H1 (cell line): ENCODE measurements around the gene ZDHHC22. TPM values are rescaled to one million over a fixed set of nuclear protein-coding genes. Genes with fewer than 3 reads are reported as not detected.

ENCODE experiments used
- polyA plus RNA-seq, 7 experiments: library from polyadenylated mRNA; depleted of rRNA in 3 of 7; stranded (reverse) in 5 of 7; unstranded in 2 of 7; fragments of >200 nt in 5 of 7; fragments of 200-250 nt in 2 of 7; gene quantifications; 1 replicate in 5 of 7; 2 replicates in 1 of 7; 4 replicates in 1 of 7; pipeline versions ENCODE4 v1.2.1 to v1.2.3, GENCODE V29; 2011 to 2013; ENCODE audit warnings: missing spikeins in 2 of 7, mixed read lengths in 2 of 7
- total RNA-seq: library from RNA; stranded (reverse); fragmentation: NEBNext Ultra II Directional; extraction: Animal tissue kit (Norgen Biotek cat#: 25700); gene quantifications from 2 replicates; pipeline ENCODE4 v1.2.1, GENCODE V29; 2021
- TF ChIP-seq, protein P1 (sequence below): IDR thresholded peaks from 2 replicates; pipeline ENCODE4 v1.6.1; 2012; ENCODE audit warnings: low read length, inconsistent platforms

ZDHHC22 gene
- total and polyA plus RNA-seq, 2 of the 8 experiments (the other 6 are each of a cell fraction or from before 2014, with no cell fraction given): 23.8 to 55.2 TPM

DNA sequence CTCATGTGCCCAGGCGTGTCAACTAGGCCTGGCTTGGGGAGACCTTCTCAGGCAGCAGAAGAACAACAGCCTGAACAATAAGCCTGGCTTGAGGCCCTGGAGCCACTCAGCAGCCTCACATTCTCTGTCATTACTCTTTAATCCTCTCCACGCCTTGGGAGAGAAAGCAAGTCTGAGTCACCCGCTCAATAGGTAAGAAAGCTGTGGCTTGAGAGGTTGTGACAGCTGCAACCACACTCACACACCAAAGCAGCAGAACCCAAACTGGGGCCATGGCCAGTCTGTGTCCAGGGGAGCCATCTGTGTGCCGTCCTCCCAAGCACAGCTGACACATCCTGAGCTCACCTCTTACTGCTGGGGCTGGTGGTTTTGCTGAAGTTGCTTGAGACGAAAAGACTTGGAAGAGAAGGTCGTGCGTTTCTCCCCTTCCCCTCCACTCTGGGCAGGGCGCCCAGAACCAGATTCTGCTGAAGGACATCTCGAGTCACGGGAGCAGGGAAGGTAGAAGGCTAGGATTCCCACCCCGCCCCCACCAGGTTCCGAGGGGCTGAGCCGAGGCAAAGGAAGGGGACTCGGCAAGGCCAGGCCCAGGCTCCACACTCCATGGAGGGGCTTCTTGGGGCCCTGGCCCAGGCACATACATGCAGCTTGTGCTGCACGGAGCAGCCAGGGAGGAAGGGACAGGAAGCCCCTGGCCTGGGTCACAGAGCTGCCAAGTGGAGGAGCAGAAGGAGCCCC lies 45.5 kb upstream of the ZDHHC22 start (continued):
- TF ChIP-seq, protein P1, sequence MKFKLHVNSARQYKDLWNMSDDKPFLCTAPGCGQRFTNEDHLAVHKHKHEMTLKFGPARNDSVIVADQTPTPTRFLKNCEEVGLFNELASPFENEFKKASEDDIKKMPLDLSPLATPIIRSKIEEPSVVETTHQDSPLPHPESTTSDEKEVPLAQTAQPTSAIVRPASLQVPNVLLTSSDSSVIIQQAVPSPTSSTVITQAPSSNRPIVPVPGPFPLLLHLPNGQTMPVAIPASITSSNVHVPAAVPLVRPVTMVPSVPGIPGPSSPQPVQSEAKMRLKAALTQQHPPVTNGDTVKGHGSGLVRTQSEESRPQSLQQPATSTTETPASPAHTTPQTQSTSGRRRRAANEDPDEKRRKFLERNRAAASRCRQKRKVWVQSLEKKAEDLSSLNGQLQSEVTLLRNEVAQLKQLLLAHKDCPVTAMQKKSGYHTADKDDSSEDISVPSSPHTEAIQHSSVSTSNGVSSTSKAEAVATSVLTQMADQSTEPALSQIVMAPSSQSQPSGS: no peak
